GM21529 (cell line): ENCODE measurements around the gene GHSR.
A peak's percentile ranks its signal among the peaks of the same experiment; 100 is the strongest.

Experiments used
- ATAC-seq: cut with Tn5 transposase; IDR thresholded peaks from one replicate; pipeline ENCODE4 v1.9.1; 2021; ENCODE audit not compliant: unreplicated experiment

GHSR gene

GRCh38 chr3:172447611-172448579 lies at the start of gene GHSR:
GHSR (minus strand) TSS chr3:172448456; CDS start chr3:172448413, 43 bp downstream.
- no peak for ATAC-seq

- peak; percentile 94 for ATAC-seq
Observed at GRCh38 chr3:172490198-172490669, 42.0 kb upstream of the GHSR start.

GRCh38 chr3:172478116-172478515 lies 29.9 kb upstream of the GHSR start:
- peak; percentile 48 for ATAC-seq

GRCh38 chr3:172476347-172476746 lies 28.1 kb upstream of the GHSR start:
- ATAC-seq: no peak

GRCh38 chr3:172475703-172476102 lies 27.4 kb upstream of the GHSR start:
- ATAC-seq: no peak

- no peak for ATAC-seq
Observed at GRCh38 chr3:172471903-172472302, 23.6 kb upstream of the GHSR start.

- ATAC-seq: no peak
Observed at GRCh38 chr3:172470588-172470987, 22.3 kb upstream of the GHSR start.

GRCh38 chr3:172467170-172467824 lies 19.0 kb upstream of the GHSR start:
- ATAC-seq: no peak

- no peak for ATAC-seq
Observed at GRCh38 chr3:172466553-172467130, 18.4 kb upstream of the GHSR start.

GRCh38 chr3:172465281-172465680 lies 17.0 kb upstream of the GHSR start:
- ATAC-seq: no peak

- ATAC-seq: no peak
Observed at GRCh38 chr3:172464306-172464705, 16.1 kb upstream of the GHSR start.

- peak; percentile 82 for ATAC-seq
Observed at GRCh38 chr3:172461530-172462138, 13.4 kb upstream of the GHSR start.

GRCh38 chr3:172456404-172456803 lies 8.1 kb upstream of the GHSR start:
- ATAC-seq: no peak

- no peak for ATAC-seq
Observed at GRCh38 chr3:172454180-172454579, 5.9 kb upstream of the GHSR start.

GRCh38 chr3:172449466-172450149 lies 1.4 kb upstream of the GHSR start:
- ATAC-seq: no peak

GRCh38 chr3:172448661-172449465 lies 607 bp upstream of the GHSR start:
- no peak for ATAC-seq

- ATAC-seq: no peak
Observed at GRCh38 chr3:172446198-172446597, 2.1 kb downstream of the GHSR start.

- ATAC-seq: no peak
Observed at GRCh38 chr3:172444821-172445220, 3.4 kb downstream of the GHSR start.

GRCh38 chr3:172442606-172443005 lies 5.7 kb downstream of the GHSR start:
- no peak for ATAC-seq

GRCh38 chr3:172441581-172441980 lies 6.7 kb downstream of the GHSR start:
- no peak for ATAC-seq
